HPDE6-E6E7 (cell line): ENCODE measurements around the gene TANGO6.
A peak's percentile ranks its signal among the peaks of the same experiment; 100 is the strongest.

ENCODE experiments used
- DNase-seq: peaks from one replicate; pipeline ENCODE4 v3.0.0; 2011; ENCODE audit warnings: missing footprints; ENCODE audit errors: extremely low spot score

The TANGO6 gene

DNA sequence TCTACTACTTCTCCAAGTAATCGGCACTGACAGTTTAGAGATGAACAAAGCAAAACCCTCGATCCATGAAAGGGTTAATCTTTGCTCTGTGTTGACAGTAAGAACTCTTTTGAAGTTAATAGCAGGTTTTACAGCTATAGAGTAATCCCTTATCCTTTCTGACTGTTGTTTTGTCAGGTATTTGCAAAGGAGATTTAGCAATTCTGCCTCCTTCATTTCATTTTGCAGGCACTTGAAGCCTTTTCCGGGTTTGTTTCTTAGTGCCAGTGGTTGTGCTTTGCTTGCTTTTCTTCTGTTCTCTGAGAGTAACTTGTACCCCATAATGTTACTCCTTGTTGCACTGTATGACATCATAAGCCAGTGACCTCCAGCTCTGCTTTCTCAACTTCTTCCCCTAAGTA lies 64.5 kb downstream of the TANGO6 start:
- DNase-seq: no peak

GRCh38 chr16:68909099-68909733 lies 65.9 kb downstream of the TANGO6 start:
- DNase-seq: no peak

DNA sequence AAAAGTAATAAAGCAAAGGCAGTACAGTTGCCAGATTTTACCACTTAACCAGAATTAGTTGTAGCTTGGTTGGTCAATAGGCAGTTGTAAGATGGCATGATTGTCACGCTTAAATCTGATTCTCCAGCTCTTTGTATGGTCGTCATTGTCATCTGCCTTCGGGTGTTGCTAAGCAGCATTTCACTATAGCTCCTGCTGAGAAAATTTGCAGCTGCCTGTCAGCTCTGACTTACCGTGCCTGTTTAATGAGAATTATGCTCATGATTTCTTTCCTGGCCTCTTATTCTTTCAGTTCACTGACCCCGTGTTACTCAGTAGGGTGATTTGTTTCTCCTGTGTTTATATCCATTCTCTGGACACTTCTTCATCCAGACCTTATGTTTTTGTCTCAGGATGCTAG lies 66.7 kb downstream of the TANGO6 start:
- no peak for DNase-seq

DNA sequence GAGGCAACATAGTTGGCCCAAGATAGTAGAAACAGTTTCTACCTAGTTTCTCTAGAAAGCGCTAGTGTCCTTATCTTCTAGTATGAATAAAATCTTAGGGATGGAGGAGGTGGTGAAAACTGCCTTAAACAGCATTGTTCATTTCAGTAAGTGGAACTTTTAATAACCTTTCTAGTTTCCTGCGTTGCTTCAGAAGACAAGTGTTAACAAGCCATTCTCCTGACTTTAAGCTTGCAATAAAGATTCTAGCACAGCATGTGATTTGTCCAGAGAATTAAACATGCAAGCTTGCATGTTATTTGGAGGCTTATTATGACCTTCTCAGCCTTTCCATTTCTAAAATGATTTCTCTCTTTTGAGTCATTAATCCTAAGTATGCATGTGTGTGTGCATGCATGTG lies 72.3 kb downstream of the TANGO6 start:
- no peak for DNase-seq

GRCh38 chr16:68917541-68917940 lies 74.2 kb downstream of the TANGO6 start:
- no peak for DNase-seq

DNA sequence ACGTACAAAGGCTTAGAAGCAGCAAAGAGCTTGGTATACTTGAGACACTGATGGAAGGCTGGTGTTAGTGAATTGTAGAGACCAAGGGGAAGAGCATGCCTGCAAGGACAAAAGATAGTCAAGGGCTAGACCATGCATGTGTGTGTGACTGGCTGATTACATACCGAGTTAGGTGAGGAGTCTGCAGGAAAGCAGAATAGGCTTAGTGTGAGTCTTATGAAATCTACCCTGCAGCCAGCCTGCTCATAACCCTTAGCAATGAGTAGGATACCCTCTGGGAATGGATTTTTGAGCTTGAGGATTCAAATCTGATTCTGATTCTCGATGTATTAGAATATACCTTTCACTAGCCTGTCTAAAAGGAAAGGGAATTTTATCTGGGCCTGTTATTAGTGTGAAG lies 77.0 kb downstream of the TANGO6 start:
- no peak for DNase-seq

DNA sequence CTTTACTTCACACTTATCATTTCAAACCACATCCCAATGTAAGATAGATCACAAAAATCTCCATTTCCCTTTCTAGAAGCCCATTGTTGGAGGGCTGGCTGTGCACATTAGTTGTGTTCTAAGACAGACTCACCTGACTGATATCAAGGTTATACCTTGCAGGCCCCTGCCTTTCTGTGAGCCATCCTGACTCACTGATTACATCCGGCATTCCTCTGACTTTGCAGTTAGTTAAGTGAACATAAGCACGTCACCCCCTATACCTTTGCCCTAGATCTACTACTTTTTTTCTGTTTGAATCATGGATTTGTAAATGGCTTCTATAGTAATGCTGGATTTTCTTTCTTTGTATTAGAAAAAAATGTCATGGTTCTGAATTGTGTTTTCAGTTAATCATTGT lies 78.3 kb downstream of the TANGO6 start:
- peak; percentile 97 for DNase-seq

DNA sequence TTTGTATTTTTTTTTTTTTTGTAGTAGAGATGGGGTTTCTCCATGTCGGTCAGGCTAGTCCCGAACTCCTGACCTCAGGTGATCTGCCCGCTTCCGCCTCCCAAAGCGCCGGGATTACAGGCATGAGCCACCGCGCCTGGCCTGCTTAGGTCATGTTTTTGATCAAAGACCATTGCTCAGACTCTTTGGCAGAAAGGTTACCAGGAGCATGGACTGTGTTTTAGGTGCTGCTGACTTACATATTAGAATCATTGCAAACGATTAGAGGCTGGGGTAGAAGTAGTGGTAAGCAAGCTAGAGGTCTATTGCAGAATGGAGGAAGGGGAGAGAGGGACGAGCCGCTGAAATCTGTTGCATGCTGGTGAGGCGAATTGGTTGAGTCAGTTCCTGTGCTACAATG lies 79.8 kb downstream of the TANGO6 start:
- DNase-seq: no peak

DNA sequence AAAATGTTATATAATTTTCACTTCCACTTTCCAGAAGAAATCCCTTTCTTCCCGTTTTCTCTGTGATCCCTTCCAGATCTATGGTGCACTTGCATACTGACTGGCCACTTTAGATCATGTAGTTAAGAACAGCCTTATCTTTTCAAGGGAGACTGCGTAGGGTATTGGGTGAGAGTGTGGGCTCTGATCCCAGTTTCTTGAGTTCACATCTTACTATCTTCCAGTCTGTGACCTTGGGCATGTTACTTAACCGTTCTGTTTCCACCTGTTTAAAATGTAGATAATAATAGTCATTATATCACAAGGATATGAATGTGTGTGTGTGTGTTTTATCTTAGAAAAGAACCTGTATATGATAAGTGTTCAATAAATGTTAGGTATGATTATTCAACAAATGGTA lies 83.7 kb downstream of the TANGO6 start:
- no peak for DNase-seq

- no peak for DNase-seq
These were observed 87.9 kb downstream of the TANGO6 start for GRCh38 chr16:68931196-68931595.

DNA sequence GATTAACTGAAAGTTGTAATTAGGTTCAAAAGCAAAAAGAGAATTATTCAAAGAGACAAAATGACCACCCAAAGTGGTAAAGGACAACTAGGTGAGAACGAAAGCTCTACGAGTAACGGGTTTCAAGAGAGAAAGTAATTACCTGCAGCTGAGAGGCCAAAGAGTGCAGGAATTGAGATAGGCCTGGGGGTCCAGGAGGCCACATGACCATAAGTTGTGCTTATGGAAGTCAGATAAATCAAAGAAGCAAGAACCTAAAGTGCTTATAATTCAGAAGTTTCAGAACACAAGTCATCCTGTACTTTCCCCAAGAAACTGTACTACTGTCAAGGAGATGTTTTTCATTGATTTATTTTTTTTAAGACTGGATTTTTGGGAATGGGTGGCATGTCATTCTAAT lies 91.1 kb downstream of the TANGO6 start:
- no peak for DNase-seq

GRCh38 chr16:68935008-68935407 lies 91.7 kb downstream of the TANGO6 start:
- DNase-seq: no peak

DNA sequence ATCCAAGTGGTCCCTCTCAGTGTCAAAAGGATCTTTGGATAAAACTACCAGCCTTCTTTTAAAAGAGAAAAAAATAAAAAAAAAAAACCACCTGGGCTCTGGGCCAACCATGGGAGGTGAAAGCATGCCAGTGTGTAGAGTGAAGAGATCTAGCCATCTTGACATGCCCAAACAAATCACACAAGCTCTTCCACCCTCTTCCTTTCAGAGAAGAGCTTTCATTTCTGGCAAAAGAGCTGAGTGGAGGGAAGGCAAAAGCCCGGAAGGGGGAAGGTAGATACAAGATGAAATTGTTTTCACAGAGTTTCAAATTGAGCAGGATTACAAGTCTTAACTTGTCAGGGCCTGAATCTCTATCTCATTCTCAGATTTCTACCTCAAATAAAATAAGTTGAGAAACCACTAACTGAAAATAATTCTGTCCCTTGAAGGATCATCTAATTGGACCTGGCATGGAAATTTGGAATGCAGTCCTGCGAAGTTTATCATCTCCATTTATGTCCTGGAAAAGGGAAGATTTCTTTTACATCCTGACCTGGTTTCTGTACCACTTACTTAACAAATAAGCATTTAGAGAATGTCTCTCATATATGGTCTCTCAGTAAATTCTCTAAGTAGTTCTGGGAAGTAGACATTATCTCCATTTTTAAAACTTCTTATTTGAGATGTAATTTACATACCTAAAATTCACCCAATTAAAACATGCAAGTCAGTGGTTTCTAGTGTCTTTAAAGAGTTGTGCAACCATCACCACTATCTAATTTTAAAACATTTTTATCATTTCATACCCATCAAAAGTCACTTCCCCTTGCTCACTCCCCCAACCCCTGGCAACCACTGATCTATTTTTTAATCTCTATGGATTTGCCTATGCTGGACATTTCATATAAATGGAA lies 93.7 kb downstream of the TANGO6 start:
- DNase-seq: peak; percentile 98

DNA sequence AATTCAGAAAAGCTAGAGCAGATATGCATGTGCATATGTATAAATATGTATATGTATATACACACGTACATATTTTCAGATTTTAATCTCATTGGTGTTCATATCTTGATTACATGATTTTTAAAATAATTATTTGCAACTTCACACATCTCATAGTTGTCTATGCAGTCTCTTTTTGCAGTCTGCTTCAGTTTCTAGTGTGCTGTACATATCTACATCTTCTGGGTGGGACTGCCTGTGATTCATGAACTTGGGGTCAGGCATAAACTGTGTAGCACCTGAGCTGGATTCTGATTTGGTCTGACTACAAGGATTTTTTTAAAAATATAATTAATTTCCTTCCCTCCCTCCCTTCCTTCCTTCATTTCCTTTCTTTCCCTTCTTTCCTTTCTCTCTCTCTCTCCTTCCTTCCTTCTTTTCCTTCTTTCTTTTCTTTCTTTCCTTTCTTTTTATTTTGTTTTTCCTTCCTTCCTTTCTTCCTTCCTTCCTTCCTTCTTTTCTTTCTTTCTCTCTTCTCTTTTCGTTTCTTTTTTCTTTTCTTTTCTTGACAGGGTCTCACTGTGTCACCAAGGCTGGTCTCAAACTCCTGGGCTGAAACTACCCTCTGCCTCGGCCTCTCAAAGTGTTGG lies 96.5 kb downstream of the TANGO6 start:
- DNase-seq: no peak

- no peak for DNase-seq
These were observed 97.5 kb downstream of the TANGO6 start for GRCh38 chr16:68940816-68941215.

GRCh38 chr16:68943961-68944360 lies 100.6 kb downstream of the TANGO6 start:
- no peak for DNase-seq

DNA sequence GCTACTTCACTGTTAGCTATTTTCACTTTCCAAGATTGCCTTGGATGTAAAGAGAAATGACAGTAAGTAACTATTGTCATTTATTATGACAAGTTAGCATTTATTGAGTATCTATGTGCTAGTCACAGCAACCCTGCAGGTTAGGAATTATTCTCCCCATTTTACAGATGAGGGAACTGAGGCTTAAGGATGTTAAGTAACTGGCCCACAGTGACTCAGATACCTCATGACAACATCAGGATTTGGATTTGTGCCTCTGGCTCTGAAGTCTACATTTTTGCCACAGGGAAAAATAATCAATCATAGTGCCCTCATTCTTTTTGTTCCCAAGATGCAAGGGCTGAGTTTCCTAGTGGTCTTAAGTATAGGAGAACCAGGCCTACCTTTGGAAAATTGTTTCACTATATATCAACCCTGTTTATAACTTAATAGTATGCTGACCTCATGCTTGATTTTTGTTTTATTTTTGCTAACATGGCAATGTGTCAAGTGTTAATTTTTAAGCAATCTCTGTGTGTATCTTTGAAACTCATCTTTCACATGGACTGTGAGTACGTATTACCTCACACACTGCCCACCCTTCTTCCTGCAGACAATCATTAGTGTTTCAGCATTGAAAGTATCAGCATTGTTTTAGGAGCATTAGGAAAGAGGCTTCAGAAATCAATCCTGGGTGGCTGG lies 105.0 kb downstream of the TANGO6 start:
- no peak for DNase-seq

DNA sequence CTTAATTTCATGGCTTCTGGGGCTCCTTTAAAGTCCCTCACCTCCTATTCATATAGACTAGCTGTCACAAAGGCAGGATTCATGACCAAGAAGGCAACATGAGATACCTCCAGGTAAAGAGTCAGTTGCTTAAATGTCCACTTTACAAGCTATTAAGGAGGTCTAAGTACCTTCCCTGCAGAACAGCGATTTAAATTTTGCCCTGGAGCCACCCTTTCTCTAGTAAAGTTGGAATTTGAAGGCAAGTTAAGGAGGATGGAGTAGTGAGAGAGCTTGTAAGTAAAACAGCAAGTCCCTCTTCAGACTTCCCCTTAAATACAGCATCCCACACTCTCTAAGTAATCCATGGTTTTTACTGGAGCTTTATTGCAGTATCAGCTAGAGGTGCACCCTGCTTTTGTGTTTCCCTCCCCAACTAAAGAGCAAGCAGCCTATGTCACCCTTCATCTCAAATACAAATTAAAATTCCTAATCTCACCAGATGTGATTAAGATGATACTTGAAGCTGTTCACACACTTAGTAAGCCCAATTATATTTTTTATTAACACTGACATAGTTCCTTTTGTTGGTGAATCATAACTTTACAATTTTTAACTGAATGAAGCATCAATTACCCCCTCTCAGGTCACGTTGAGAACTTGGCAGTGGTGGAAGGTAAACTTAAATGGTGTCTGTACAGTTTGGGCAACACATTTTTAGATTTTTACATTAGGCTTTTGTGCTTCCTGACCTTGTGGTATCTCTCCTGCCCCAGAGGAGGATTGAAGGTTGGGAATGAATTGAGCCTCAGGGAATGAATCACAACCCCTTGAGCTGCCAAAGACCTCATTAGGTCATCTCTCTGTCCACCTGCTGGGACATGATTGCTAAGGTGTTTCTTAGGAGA lies 108.9 kb downstream of the TANGO6 start:
- peak; percentile 92 for DNase-seq

- DNase-seq: no peak
These were observed 111.7 kb downstream of the TANGO6 start for GRCh38 chr16:68954911-68955635.

DNA sequence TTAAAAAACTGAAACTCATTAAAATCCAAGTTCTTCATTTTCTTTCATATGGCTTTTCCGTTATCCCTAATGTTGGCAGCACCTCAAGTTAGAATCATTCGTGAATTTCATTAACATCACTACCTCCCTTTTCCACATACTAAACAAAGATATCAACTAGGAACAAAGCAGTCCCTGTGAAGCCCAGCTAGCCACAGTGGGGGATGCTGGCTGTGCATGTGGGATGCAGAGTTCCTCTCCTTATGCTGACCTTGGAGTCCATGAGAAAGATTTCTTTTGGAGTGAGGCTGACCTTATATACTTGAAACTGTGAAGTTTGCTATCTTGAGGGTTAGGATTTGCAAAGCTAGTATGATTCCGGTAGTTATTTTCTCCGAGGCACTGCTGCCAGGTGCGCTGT lies 117.6 kb downstream of the TANGO6 start:
- no peak for DNase-seq
